H1 (cell line): ENCODE results near the gene TRPT1. TPM values are rescaled to one million over a fixed set of nuclear protein-coding genes. Genes with fewer than 3 reads are reported as not detected.

Experiments used
- CTCF ChIA-PET: fragments of 300-600 bp; sonication (Branson Sonifier 250); formaldehyde crosslinking; loops from one replicate; lab custom pipeline; 2021; ENCODE audit not compliant: partially characterized antibody; lab: Charles Lee
- POLR2A ChIA-PET: fragments of 300-600 bp; sonication (Branson Sonifier 250); formaldehyde crosslinking; loops from one replicate; lab custom pipeline; 2021; ENCODE audit warnings: inconsistent platforms; ENCODE audit not compliant: partially characterized antibody; lab: Charles Lee
- DNase-seq, 2 experiments: peaks; one replicate each; pipeline versions ENCODE4 v3.0.0 to v3.0.0-alpha.2; 2010 to 2022; ENCODE audit warnings: low spot score in 2 of 2, low read depth in 1 of 2, mixed read lengths in 1 of 2
- FAIRE-seq: peaks from 2 replicates; lab custom pipeline; 2011; peaks lifted over from hg19 to GRCh38; lab: Jason Lieb, UNC
- H2AFZ ChIP-seq: 2 replicates; pipeline ENCODE4 v1.8.1; 2012; ENCODE audit warnings: low read length, inconsistent platforms
- H2AK5ac ChIP-seq: 2 replicates; pipeline ENCODE4 v1.6.1; 2013; ENCODE audit warnings: low read depth, low read length
- H2BK120ac ChIP-seq: replicated peaks from 2 replicates; pipeline ENCODE3; 2013; ENCODE audit warnings: low read depth, low read length, inconsistent platforms
- H2BK12ac ChIP-seq: 2 replicates; pipeline ENCODE4 v1.6.1; 2013; ENCODE audit warnings: low read depth, low read length
- H2BK15ac ChIP-seq: 2 replicates; pipeline ENCODE4 v1.6.1; 2013; ENCODE audit warnings: low read length
- H2BK20ac ChIP-seq: 2 replicates; pipeline ENCODE4 v1.6.1; 2013; ENCODE audit warnings: low read length
- H2BK5ac ChIP-seq: 2 replicates; pipeline ENCODE4 v1.6.1; 2013; ENCODE audit warnings: low read depth, low read length
- H3K14ac ChIP-seq: 2 replicates; pipeline ENCODE4 v1.6.1; 2013; ENCODE audit warnings: inconsistent platforms; ENCODE audit not compliant: insufficient read length
- H3K18ac ChIP-seq: 2 replicates; pipeline ENCODE4 v1.6.1; 2013; ENCODE audit warnings: low read length; ENCODE audit errors: extremely low read depth
- H3K23ac ChIP-seq: 2 replicates; pipeline ENCODE4 v1.6.1; 2013; ENCODE audit warnings: inconsistent platforms; ENCODE audit not compliant: insufficient read length
- H3K23me2 ChIP-seq: 2 replicates; pipeline ENCODE4 v1.6.1; 2013; ENCODE audit warnings: low read depth, low read length
- H3K27ac ChIP-seq: 2 replicates; pipeline ENCODE4 v1.6.1; 2011; ENCODE audit warnings: low read depth, low read length, inconsistent platforms
- H3K27me3 ChIP-seq, 4 experiments: replicated peaks in 1 of 4; 1 replicate in 1 of 4; 2 replicates in 3 of 4; pipeline versions ENCODE4 v1.6.1 to v1.8.1; 2011 to 2013; ENCODE audit warnings: low read length in 3 of 4, mild to moderate bottlenecking in 3 of 4, inconsistent platforms in 2 of 4, mixed read lengths in 2 of 4, moderate library complexity in 1 of 4; ENCODE audit not compliant: control insufficient read depth in 3 of 4, insufficient read depth in 3 of 4; ENCODE audit errors: extremely low read depth in 1 of 4
- H3K36me3 ChIP-seq, 4 experiments: 2 replicates each; pipeline versions ENCODE4 v1.6.1 to v1.8.1; 2011 to 2013; ENCODE audit warnings: mild to moderate bottlenecking in 4 of 4, low read length in 3 of 4, moderate library complexity in 2 of 4, control low read depth in 1 of 4, inconsistent platforms in 1 of 4; ENCODE audit not compliant: insufficient read depth in 4 of 4, control insufficient read depth in 2 of 4
- H3K4ac ChIP-seq: replicated peaks from 2 replicates; pipeline ENCODE3; 2013; ENCODE audit warnings: low read length, low read depth, mixed read lengths, inconsistent platforms; ENCODE audit not compliant: insufficient read length
- H3K4me1 ChIP-seq, 4 experiments: replicated peaks in 1 of 4; 1 replicate in 1 of 4; 2 replicates in 3 of 4; pipeline versions ENCODE4 v1.6.1 to v1.8.1; 2011 to 2013; ENCODE audit warnings: low read length in 3 of 4, inconsistent platforms in 2 of 4, mixed read lengths in 1 of 4; ENCODE audit not compliant: insufficient read depth in 4 of 4, control insufficient read depth in 3 of 4
- H3K4me2 ChIP-seq, 2 experiments: 2 replicates each; pipeline versions ENCODE4 v1.6.1 to v1.8.1; 2011 to 2013; ENCODE audit warnings: low read depth in 2 of 2, low read length in 2 of 2, control low read depth in 1 of 2, inconsistent platforms in 1 of 2, mild to moderate bottlenecking in 1 of 2; ENCODE audit not compliant: insufficient read depth in 1 of 2
- H3K4me3 ChIP-seq, 4 experiments: fragments of 200-600, 300-600 bp in 1 of 4; sonication (generic), shearing (Covaris generic), sonication (Bioruptor Twin) in 1 of 4; 2 replicates each; pipeline versions ENCODE4 v1.5.1 to v1.8.1; 2011 to 2016; ENCODE audit warnings: low read length in 4 of 4, low read depth in 3 of 4, control low read depth in 2 of 4, inconsistent platforms in 2 of 4, mild to moderate bottlenecking in 2 of 4, mixed read lengths in 1 of 4, moderate library complexity in 1 of 4; ENCODE audit not compliant: insufficient read depth in 2 of 4; ENCODE audit errors: extremely low read depth in 1 of 4
- H3K56ac ChIP-seq: replicated peaks from 2 replicates; pipeline ENCODE3; 2013; ENCODE audit warnings: low read depth, mild to moderate bottlenecking, mixed read lengths, low read length, inconsistent platforms; ENCODE audit not compliant: insufficient read length
- H3K79me1 ChIP-seq: 2 replicates; pipeline ENCODE4 v1.6.1; 2013; ENCODE audit warnings: low read depth, low read length, control low read depth
- H3K79me2 ChIP-seq, 2 experiments: 2 replicates each; pipeline versions ENCODE4 v1.6.1 to v1.8.1; 2012 to 2013; ENCODE audit warnings: low read length in 2 of 2, mild to moderate bottlenecking in 2 of 2, inconsistent platforms in 1 of 2; ENCODE audit not compliant: insufficient read depth in 2 of 2, control insufficient read depth in 1 of 2
- H3K9ac ChIP-seq, 4 experiments: replicated peaks in 1 of 4; 1 replicate in 1 of 4; 2 replicates in 3 of 4; pipeline versions ENCODE4 v1.6.1 to v1.8.1; 2011 to 2013; ENCODE audit warnings: low read depth in 3 of 4, low read length in 3 of 4, control low read depth in 2 of 4, mild to moderate bottlenecking in 2 of 4, moderate library complexity in 2 of 4, inconsistent platforms in 1 of 4; ENCODE audit errors: extremely low read depth in 1 of 4
- H3K9me3 ChIP-seq, 2 experiments: 2 replicates each; pipeline versions ENCODE4 v1.6.1 to v1.8.1; 2012 to 2013; ENCODE audit warnings: mild to moderate bottlenecking in 2 of 2, moderate library complexity in 2 of 2, control low read depth in 1 of 2, inconsistent platforms in 1 of 2, low read depth in 1 of 2, low read length in 1 of 2, mixed read lengths in 1 of 2; ENCODE audit not compliant: insufficient read depth in 2 of 2
- H4K20me1 ChIP-seq, 2 experiments: replicated peaks in 1 of 2; 2 replicates each; pipeline versions ENCODE3 to v1.8.1; 2011 to 2013; ENCODE audit warnings: inconsistent platforms in 2 of 2, low read length in 2 of 2, mild to moderate bottlenecking in 1 of 2; ENCODE audit not compliant: insufficient read depth in 2 of 2, control insufficient read depth in 1 of 2
- H4K5ac ChIP-seq: 2 replicates; pipeline ENCODE4 v1.6.1; 2013; ENCODE audit warnings: low read length, low read depth, mixed read lengths, inconsistent platforms; ENCODE audit not compliant: insufficient read length
- H4K8ac ChIP-seq: 2 replicates; pipeline ENCODE4 v1.8.0; 2013; ENCODE audit warnings: mild to moderate bottlenecking, moderate library complexity, low read length, inconsistent platforms; ENCODE audit not compliant: insufficient read depth; ENCODE audit errors: extremely low read depth
- H4K91ac ChIP-seq: replicated peaks from 2 replicates; pipeline ENCODE3; 2013; ENCODE audit warnings: low read length, mixed read lengths, inconsistent platforms; ENCODE audit not compliant: insufficient read length
- E2F6 ChIP-seq: IDR thresholded peaks from 2 replicates; pipeline ENCODE4 v1.6.1; 2012; ENCODE audit warnings: inconsistent platforms
- FOSL1 ChIP-seq: IDR thresholded peaks from 2 replicates; pipeline ENCODE4 v1.6.1; 2011; ENCODE audit warnings: mild to moderate bottlenecking, low read depth, low read length, moderate library complexity; ENCODE audit not compliant: insufficient read depth
- KDM1A ChIP-seq: fragments of 200-600, 300-600 bp; sonication (generic); IDR thresholded peaks from 2 replicates; pipeline ENCODE4 v1.7.1; 2016; ENCODE audit warnings: mild to moderate bottlenecking, low read length, borderline replicate concordance
- KDM5A ChIP-seq: fragments of 200-600 bp; IDR thresholded peaks from 2 replicates; pipeline ENCODE4 v1.7.1; 2012; ENCODE audit warnings: mild to moderate bottlenecking, low read length, inconsistent platforms, mixed read lengths
- POLR2A ChIP-seq, 2 experiments: IDR thresholded peaks; 1 replicate in 1 of 2; 2 replicates in 1 of 2; pipeline ENCODE4 v1.6.1; 2011; ENCODE audit warnings: low read depth in 2 of 2, low read length in 2 of 2, mild to moderate bottlenecking in 2 of 2; ENCODE audit errors: control extremely low read depth in 1 of 2
- POU5F1 ChIP-seq: IDR thresholded peaks from 2 replicates; pipeline ENCODE4 v1.6.1; 2011; ENCODE audit warnings: low read depth, mild to moderate bottlenecking, low read length, moderate library complexity
- RAD21 ChIP-seq, 2 experiments: IDR thresholded peaks in 1 of 2; conservative IDR thresholded peaks in 1 of 2; 2 replicates each; pipeline ENCODE4 v1.6.1; 2011; ENCODE audit warnings: low read depth in 2 of 2, low read length in 2 of 2, improper control_type of control experiment in 1 of 2, inconsistent platforms in 1 of 2, mild to moderate bottlenecking in 1 of 2, moderate library complexity in 1 of 2
- RBBP5 ChIP-seq: IDR thresholded peaks from 2 replicates; pipeline ENCODE4 v1.7.1; 2012; ENCODE audit warnings: low read depth, mild to moderate bottlenecking, inconsistent platforms, low read length, moderate library complexity, borderline replicate concordance
- RFX5 ChIP-seq: IDR thresholded peaks from 2 replicates; pipeline ENCODE4 v1.6.1; 2011; ENCODE audit warnings: low read depth, low read length, improper control_type of control experiment, borderline replicate concordance
- SIRT6 ChIP-seq: IDR thresholded peaks from one replicate; pipeline ENCODE4 v1.7.1; 2012; ENCODE audit warnings: low read length, inconsistent platforms
- TBP ChIP-seq: IDR thresholded peaks from 2 replicates; pipeline ENCODE4 v1.6.1; 2011; ENCODE audit warnings: low read depth, low read length, improper control_type of control experiment
- TEAD4 ChIP-seq: IDR thresholded peaks from 2 replicates; pipeline ENCODE4 v1.6.1; 2012; ENCODE audit warnings: low read depth, low read length, inconsistent platforms, mixed read lengths
- YY1 ChIP-seq: IDR thresholded peaks from 2 replicates; pipeline ENCODE4 v1.6.1; 2011; ENCODE audit warnings: low read depth, mild to moderate bottlenecking, low read length
- ZNF274 ChIP-seq: IDR thresholded peaks from 2 replicates; pipeline ENCODE4 v1.7.0; 2012; ENCODE audit warnings: low read length, borderline replicate concordance; ENCODE audit errors: extremely low read depth
- WGBS, 2 experiments: shearing (Covaris generic) in 1 of 2; methylation state at CpG; one replicate each; pipeline versions ENCODE4 v1.1.6 to v1.1.7; 2013 to 2015; ENCODE audit warnings: low lambda C conversion rate in 2 of 2, mixed read lengths in 2 of 2, inconsistent platforms in 1 of 2, low coverage in 1 of 2, missing lambda C conversion rate in 1 of 2; ENCODE audit not compliant: insufficient replicate concordance in 2 of 2, insufficient coverage in 1 of 2, insufficient read length in 1 of 2; ENCODE audit errors: extremely low coverage in 1 of 2, missing lambda C conversion rate in 1 of 2; 5-methylcytosine and 5-hydroxymethylcytosine counted together
- polyA plus RNA-seq, 7 experiments: library from polyadenylated mRNA; depleted of rRNA in 3 of 7; stranded (reverse) in 5 of 7; unstranded in 2 of 7; fragments of >200 nt in 5 of 7; fragments of 200-250 nt in 2 of 7; gene quantifications; 1 replicate in 5 of 7; 2 replicates in 1 of 7; 4 replicates in 1 of 7; pipeline versions ENCODE4 v1.2.1 to v1.2.3, GENCODE V29; 2011 to 2013; ENCODE audit warnings: missing spikeins in 2 of 7, mixed read lengths in 2 of 7
- total RNA-seq: library from RNA; stranded (reverse); fragmentation: NEBNext Ultra II Directional; extraction: Animal tissue kit (Norgen Biotek cat#: 25700); gene quantifications from 2 replicates; pipeline ENCODE4 v1.2.1, GENCODE V29; 2021

TRPT1 gene
- total and polyA plus RNA-seq, 2 of the 8 experiments (the other 6 are each of a cell fraction or from before 2014, with no cell fraction given), result 34.5 to 74.6 TPM

- no peak overlapping the region for H2BK20ac ChIP-seq
- no peak overlapping the region for H3K4ac ChIP-seq
- H4K8ac ChIP-seq, result no peak overlapping the region
- H3K9ac ChIP-seq, result no peak overlapping the region
- H4K5ac ChIP-seq, result no peak overlapping the region
- H2BK120ac ChIP-seq, result no peak overlapping the region
- H3K4me3 ChIP-seq, result no peak overlapping the region
- H4K20me1 ChIP-seq, result peaks cover 10 to 22% of the 10 kb centered on the region in 2 experiments
- FAIRE-seq (no peak), DNase-seq (no peak)
- H3K36me3 ChIP-seq, result peaks cover 12 to 44% (median 24%) of the 10 kb centered on the region in 4 experiments
- 92% methylated on average over 7 of the region's 7 CpGs; no CpG with 5 or more reads in 1 of the 2 experiments for WGBS, 2 experiments
- peaks cover 0 to 23% (median 18%) of the 10 kb centered on the region in 4 experiments; a peak in 6 of 7 replicates for H3K4me1 ChIP-seq
- no peak overlapping the region for H2BK12ac ChIP-seq
- no peak overlapping the region for H2BK5ac ChIP-seq
- H2AFZ ChIP-seq, result no peak overlapping the region
- CTCF ChIA-PET, result interaction anchor here (0.6 to 5.9 kb wide), 9 partner anchors 11 to 101 kb away, joined by 3 to 62 read pairs (median 4); no protein-coding TSS in a partner anchor
- no peak overlapping the region for H3K18ac ChIP-seq
- H3K27me3 ChIP-seq, result no peaks in the 10 kb centered on the region
- POLR2A ChIA-PET, result interaction anchor here (0.7 to 7.1 kb wide), 4 partner anchors 10 to 49 kb away, joined by 3 to 101 read pairs (median 20); partner anchors contain the start of genes FKBP2 and PPP1R14B
- H3K9me3 ChIP-seq, result no peaks in the 10 kb centered on the region
- H3K23ac ChIP-seq, result no peak overlapping the region
- H4K91ac ChIP-seq, result no peak overlapping the region
- H2BK15ac ChIP-seq, result no peak overlapping the region
- H3K27ac ChIP-seq, result no peak overlapping the region
- no peak overlapping the region for H3K56ac ChIP-seq
- no peak overlapping the region for H3K4me2 ChIP-seq
- peaks cover 0 to 23% of the 10 kb centered on the region in 2 experiments; a peak in 1 of 4 replicates for H3K79me2 ChIP-seq
- peaks cover 10% of the 10 kb centered on the region; the same call in 1 of the 2 replicates for H3K23me2 ChIP-seq
- H2AK5ac ChIP-seq, result no peak overlapping the region
- H3K79me1 ChIP-seq, result peaks cover 2% of the 10 kb centered on the region; the same call in 1 of the 2 replicates
- H3K14ac ChIP-seq, result no peak overlapping the region
- TF ChIP-seq E2F6 (no peak), POU5F1 (no peak), YY1 (no peak), TEAD4 (no peak), RBBP5 (no peak), RFX5 (no peak), TBP (no peak), RAD21 (IDR thresholded peaks at IDR 0.05 in 1 of 2, conservative IDR thresholded peaks at IDR 0.05 in 1 of 2; ENCODE audit: low read depth in 2 of 2, low read length in 2 of 2) (no peak), SIRT6 (no peak), KDM1A (no peak), FOSL1 (no peak), KDM5A (no peak), POLR2A (IDR thresholded peaks at IDR 0.05; ENCODE audit: control extremely low read depth in 1 of 2, low read depth in 2 of 2, low read length in 2 of 2) (no peak), ZNF274 (no peak)
Measured at GRCh38 chr11:64254326-64254725, 28.3 kb upstream of the TRPT1 start.
